ENCODE results near the gene GGT7. TPM values are rescaled to one million over a fixed set of nuclear protein-coding genes. Genes with fewer than 3 reads are reported as not detected.
"Not testable (repeated sequence)": the region's sequence is repeated elsewhere in the genome, so short reads cannot be mapped to it uniquely, and the experiment has no call there.

The GGT7 gene
- total RNA-seq, 1 experiment from 2014 or later, result 6.5 TPM

DNA sequence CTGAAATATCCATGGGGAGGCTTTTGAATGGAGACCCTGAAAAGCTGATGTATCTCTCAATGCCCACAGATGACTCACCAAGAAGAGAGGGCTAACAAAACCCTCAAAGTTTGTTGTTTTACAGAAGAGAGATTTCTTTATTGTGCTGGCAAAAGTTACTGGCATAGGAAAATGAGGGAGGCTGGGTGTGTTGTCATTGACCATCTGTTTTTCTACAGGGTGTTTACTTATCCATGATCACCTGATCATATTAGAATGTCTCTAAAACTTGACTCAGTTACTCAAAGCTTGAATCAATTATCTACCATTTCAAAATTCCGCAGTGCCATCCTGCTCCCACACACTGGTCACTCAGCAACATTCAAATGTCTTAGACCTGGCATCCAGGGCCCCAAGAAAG, 57.0 kb downstream of the GGT7 start:
- no peaks in the 10 kb centered on the region for H3K4me1 ChIP-seq (replicated peaks; ENCODE audit: insufficient read depth)

DNA sequence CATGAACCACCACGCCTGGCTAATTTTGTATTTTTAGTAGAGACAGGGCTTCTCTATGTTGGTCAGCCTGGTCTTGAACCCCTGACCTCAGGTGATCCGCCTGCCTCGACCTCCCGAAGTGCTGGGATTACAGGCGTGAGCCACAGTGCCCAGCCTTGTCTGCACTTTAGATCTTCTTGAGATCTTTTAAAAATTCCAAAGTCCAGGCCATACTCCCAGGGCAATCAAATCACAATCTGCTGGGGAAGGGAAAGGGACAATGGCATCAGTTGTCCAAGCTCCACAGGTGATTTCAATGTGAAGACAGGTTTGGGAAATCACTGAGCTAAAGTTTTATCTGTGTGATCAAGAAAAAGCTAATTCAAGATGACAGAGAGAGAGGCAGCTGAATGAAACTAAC, 64.1 kb downstream of the GGT7 start:
- Histone ChIP-seq H3K9me3 (ENCODE audit: insufficient read depth, low read depth) (no peaks in the 10 kb centered on the region), H3K27ac (no peak overlapping the region), H3K4me2 (no peak overlapping the region), H3K79me2 (ENCODE audit: low read depth) (peaks cover 68% of the 10 kb centered on the region), H2AFZ (no peak overlapping the region), H3K4me3 (no peak overlapping the region), H3K27me3 (ENCODE audit: insufficient read depth, low read depth) (no peaks in the 10 kb centered on the region), H3K36me3 (ENCODE audit: low read depth) (no peaks in the 10 kb centered on the region), H4K20me1 (ENCODE audit: insufficient read depth) (peaks cover 27% of the 10 kb centered on the region), H3K9me2 (ENCODE audit: insufficient read depth) (no peaks in the 10 kb centered on the region), H3F3A (ENCODE audit: insufficient read depth, low read depth) (no peaks in the 10 kb centered on the region), H3K4me1 (replicated peaks; ENCODE audit: insufficient read depth) (no peaks in the 10 kb centered on the region)
- TF ChIP-seq EZH2 (IDR thresholded peaks at IDR 0.05; ENCODE audit: low read depth), result no peak
- TF ChIP-seq, protein P1, sequence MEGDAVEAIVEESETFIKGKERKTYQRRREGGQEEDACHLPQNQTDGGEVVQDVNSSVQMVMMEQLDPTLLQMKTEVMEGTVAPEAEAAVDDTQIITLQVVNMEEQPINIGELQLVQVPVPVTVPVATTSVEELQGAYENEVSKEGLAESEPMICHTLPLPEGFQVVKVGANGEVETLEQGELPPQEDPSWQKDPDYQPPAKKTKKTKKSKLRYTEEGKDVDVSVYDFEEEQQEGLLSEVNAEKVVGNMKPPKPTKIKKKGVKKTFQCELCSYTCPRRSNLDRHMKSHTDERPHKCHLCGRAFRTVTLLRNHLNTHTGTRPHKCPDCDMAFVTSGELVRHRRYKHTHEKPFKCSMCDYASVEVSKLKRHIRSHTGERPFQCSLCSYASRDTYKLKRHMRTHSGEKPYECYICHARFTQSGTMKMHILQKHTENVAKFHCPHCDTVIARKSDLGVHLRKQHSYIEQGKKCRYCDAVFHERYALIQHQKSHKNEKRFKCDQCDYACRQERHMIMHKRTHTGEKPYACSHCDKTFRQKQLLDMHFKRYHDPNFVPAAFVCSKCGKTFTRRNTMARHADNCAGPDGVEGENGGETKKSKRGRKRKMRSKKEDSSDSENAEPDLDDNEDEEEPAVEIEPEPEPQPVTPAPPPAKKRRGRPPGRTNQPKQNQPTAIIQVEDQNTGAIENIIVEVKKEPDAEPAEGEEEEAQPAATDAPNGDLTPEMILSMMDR (conservative IDR thresholded peaks at IDR 0.05), result no peak
- intact Hi-C loops (cut with micrococcal nuclease; ENCODE audit: unreplicated experiment), result no loop called here
- ChIA-PET CTCF (no interaction called here), POLR2A (ENCODE audit: unreplicated experiment) (no interaction called here)
- DNase-seq, result no peak
- BruUV-seq (replicated peaks), result no TSS peak

More for the DNA sequence above, 57.0 kb downstream of the GGT7 start:
- Histone ChIP-seq H3K27ac (no peak overlapping the region), H3K36me3 (ENCODE audit: low read depth) (no peaks in the 10 kb centered on the region), H3K9me2 (ENCODE audit: insufficient read depth) (no peaks in the 10 kb centered on the region), H4K20me1 (ENCODE audit: insufficient read depth) (peaks cover 56% of the 10 kb centered on the region), H2AFZ (no peak overlapping the region), H3K4me2 (no peak overlapping the region), H3K27me3 (ENCODE audit: insufficient read depth, low read depth) (no peaks in the 10 kb centered on the region), H3F3A (ENCODE audit: insufficient read depth, low read depth) (peaks cover 8% of the 10 kb centered on the region; the same call in 1 of the 2 replicates), H3K9me3 (ENCODE audit: insufficient read depth, low read depth) (no peaks in the 10 kb centered on the region), H3K79me2 (ENCODE audit: low read depth) (peaks cover 90% of the 10 kb centered on the region), H3K4me3 (no peak overlapping the region)
- DNase-seq, result no peak
- BruUV-seq (replicated peaks), result no TSS peak
- no peak for TF ChIP-seq EZH2 (IDR thresholded peaks at IDR 0.05; ENCODE audit: low read depth)
- TF ChIP-seq, protein P1 (conservative IDR thresholded peaks at IDR 0.05), result no peak
- ChIA-PET POLR2A (ENCODE audit: unreplicated experiment) (no interaction called here), CTCF (no interaction called here)
- intact Hi-C loops (cut with micrococcal nuclease; ENCODE audit: unreplicated experiment), result no loop called here

DNA sequence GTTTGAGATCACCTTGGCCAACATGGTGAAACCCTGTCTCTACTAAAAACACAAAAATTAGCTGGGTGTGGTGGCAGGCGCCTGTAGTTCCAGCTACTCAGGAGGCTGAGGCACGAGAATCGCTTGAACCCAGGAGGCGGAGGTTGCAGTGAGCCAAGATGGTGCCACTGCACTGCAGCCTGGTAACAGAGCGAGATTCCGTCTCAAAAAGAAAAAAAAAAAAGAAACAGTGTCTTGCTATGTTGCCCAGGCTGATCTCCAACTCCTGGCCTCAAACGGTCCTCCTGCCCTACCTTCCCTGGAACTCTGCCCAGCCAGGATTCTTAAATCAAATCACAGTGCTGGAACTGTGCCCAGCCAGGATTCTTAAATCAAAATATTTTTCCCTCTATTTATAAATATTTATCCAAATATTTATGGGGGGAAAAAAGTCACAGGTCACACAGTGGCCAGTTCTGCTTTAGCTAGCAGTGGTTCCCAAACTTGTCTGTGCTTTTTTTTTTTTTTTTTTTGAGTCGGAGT, 64.7 kb downstream of the GGT7 start:
- intact Hi-C loops (cut with micrococcal nuclease; ENCODE audit: unreplicated experiment); CTCF ChIA-PET; POLR2A ChIA-PET (ENCODE audit: unreplicated experiment): not testable (repeated sequence)

DNA sequence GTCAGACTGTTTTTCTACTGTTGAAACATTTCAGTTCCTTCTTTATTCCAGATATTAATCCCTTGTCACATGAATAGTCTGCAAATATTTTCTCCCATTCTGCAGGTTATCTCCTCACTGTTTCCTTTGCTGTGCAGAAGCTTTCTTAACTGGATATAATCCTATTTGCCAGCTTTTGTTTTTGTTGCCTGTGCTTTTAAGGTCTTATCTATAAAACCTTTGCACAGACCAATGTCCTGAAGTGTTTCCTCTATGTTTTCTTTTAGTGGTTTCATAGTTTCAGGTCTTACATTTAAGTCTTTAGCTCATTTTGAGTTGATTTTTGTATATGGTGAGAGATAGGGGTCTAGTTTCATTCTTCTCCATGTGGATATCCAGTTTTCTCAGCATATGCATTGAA, 66.4 kb downstream of the GGT7 start:
- Histone ChIP-seq H2AFZ (no peak overlapping the region), H3K4me3 (no peak overlapping the region), H3K27ac (no peak overlapping the region), H3K4me1 (replicated peaks; ENCODE audit: insufficient read depth) (no peaks in the 10 kb centered on the region), H3K9me3 (ENCODE audit: insufficient read depth, low read depth) (no peaks in the 10 kb centered on the region), H4K20me1 (ENCODE audit: insufficient read depth) (peaks cover 24% of the 10 kb centered on the region), H3K27me3 (ENCODE audit: insufficient read depth, low read depth) (no peaks in the 10 kb centered on the region), H3K9me2 (ENCODE audit: insufficient read depth) (no peaks in the 10 kb centered on the region), H3K4me2 (no peak overlapping the region), H3K79me2 (ENCODE audit: low read depth) (peaks cover 68% of the 10 kb centered on the region), H3K36me3 (ENCODE audit: low read depth) (no peaks in the 10 kb centered on the region), H3F3A (ENCODE audit: insufficient read depth, low read depth) (no peaks in the 10 kb centered on the region)
- ChIA-PET CTCF (interaction anchor here (0.6 kb wide), 1 partner anchor 248 kb away, joined by 5 read pairs; no protein-coding TSS in a partner anchor), POLR2A (ENCODE audit: unreplicated experiment) (no interaction called here)
- intact Hi-C loops (cut with micrococcal nuclease; ENCODE audit: unreplicated experiment), result no loop called here
- DNase-seq, result no peak
- TF ChIP-seq, protein P1 (conservative IDR thresholded peaks at IDR 0.05), result no peak
- no peak for TF ChIP-seq EZH2 (IDR thresholded peaks at IDR 0.05; ENCODE audit: low read depth)
- no TSS peak for BruUV-seq (replicated peaks)

More for the DNA sequence above, 64.7 kb downstream of the GGT7 start:
- H3K36me3 ChIP-seq (ENCODE audit: low read depth); H3K4me3 ChIP-seq; DNase-seq; H3K9me3 ChIP-seq (ENCODE audit: insufficient read depth, low read depth); H3K4me2 ChIP-seq; H3K27ac ChIP-seq; H3K4me1 ChIP-seq (replicated peaks; ENCODE audit: insufficient read depth); H3K9me2 ChIP-seq (ENCODE audit: insufficient read depth); BruUV-seq (replicated peaks); H2AFZ ChIP-seq; H3F3A ChIP-seq (ENCODE audit: insufficient read depth, low read depth); H3K27me3 ChIP-seq (ENCODE audit: insufficient read depth, low read depth): not testable (repeated sequence)
- Histone ChIP-seq H3K79me2 (ENCODE audit: low read depth) (peaks cover 68% of the 10 kb centered on the region), H4K20me1 (ENCODE audit: insufficient read depth) (peaks cover 32% of the 10 kb centered on the region)
